ENCODE measurements around the gene STK4.

The STK4 gene

DNA sequence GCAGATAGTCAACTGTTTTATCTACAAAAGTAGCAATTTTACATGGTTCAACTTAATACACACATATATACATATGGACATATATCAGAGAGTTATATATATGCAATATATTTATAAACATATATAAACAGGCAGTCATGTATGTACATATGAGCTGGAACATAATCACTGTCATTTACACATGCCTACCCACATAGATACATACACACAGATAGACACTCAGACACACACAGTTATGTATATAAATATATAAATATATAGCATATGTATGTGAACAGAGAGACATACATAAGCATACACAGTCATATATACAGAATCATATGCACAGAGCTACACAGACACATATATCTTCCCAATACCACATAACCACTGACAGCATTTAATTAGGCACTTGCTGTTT is 146.4 kb downstream of the STK4 start:
- no peak for DNase-seq (ENCODE audit: low read depth)

DNA sequence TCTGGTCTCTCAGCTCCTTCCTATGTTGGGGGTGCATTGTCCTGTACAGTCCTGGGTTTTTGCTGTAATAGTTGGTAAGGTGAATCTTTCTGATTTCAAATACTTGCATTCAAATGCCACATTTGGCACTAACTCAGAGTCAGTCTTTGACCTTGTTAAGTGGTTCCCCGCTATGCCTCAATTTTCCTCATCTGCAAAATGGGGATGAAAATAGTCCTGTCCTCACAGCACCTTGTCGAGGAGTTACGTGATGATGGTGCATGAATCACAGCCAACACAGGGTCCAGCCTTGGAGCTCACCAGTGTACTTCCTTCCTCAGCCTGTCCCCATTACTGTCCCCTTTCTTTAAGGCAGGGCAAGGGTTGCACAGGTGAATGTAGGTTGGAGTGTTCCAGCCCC is 147.6 kb downstream of the STK4 start:
- no peak for DNase-seq (ENCODE audit: low read depth)

DNA sequence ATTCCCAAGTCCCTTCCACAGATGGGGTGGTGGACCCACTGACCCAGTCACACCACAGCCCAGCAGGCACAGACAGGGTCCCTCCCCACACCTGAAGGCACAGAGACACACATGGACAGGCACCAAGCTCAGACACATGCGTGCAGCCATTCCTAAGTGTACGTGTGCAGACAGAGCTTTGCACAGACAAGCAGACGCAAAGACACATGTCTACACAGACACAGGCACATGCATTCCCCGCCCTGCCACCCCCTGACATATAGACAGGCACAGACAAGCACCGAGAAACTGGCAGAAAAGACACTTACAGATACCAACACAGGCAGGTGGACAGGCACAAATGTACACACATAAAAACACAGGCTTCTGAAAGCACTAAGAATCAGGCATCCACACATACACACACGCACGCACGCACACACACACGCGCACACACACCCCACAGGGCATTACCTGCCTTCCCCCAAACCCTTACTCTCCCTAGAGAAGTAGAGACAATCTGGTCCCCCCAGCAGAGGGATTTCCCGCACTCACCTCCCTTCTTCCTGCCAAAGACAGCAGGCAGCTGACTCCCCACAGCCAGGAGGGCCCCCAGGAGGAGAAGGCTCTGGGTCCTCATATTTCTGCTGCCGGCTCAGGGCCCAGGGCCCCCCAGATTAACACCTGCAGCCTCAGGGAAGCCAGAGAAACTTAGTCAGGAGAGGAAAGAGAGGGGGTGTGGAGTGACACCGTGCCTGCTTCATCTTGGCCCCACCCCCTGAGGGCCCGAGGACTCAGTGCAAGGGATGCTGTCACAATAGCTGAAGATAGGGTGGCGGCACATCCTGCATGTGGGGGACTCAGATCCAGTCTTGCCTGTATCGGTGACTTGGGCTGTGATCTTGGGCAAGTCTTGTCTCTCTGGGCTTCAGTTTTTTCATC is 148.4 kb downstream of the STK4 start, which contains the start of gene WFDC5:
Gene WFDC5 (minus strand): TSS at position 710 of the 921 bp plus-strand sequence. CDS start 91 bp downstream, at position 619.
- DNase-seq (ENCODE audit: low read depth), result no peak

DNA sequence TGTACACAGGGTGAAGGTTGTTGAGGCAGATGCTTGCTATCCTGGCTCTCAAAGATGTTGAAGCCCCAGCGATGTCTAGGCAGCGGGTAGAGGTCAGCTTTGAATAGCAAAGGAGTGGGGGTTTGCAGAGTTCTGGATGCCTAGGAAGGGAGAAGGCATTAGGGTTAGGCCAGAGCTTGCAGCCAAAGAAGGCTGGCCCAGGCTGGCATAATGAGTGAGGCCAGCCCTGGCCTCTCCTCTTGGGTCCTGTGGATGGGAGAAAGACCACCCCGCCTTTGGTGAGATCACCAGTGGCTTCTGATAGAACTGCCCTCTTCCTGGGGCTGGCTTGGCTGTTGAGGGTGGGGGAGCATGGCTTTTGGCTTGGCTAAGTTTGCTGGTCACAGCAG is 149.1 kb downstream of the STK4 start:
- DNase-seq (ENCODE audit: low read depth), result no peak

DNA sequence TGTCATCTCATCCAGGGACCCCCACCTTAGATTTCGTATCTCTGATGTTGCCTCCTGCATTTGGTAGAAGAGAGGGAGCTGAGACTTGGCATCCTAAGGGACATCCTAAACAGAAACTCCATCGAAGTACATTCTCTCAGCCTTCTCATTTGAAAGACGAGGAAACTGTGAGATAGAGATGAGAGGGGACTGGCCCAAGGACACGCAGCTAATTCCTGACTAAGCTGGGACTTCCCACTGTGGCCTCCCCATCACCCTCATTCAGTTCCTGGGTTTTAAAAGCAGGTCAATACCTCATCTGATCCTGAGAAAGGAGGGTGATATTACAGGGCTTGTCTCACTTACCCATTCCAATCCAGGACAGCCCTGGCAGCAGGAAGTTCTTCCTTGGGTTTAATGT is 149.5 kb downstream of the STK4 start:
- DNase-seq (ENCODE audit: low read depth), result no peak

DNA sequence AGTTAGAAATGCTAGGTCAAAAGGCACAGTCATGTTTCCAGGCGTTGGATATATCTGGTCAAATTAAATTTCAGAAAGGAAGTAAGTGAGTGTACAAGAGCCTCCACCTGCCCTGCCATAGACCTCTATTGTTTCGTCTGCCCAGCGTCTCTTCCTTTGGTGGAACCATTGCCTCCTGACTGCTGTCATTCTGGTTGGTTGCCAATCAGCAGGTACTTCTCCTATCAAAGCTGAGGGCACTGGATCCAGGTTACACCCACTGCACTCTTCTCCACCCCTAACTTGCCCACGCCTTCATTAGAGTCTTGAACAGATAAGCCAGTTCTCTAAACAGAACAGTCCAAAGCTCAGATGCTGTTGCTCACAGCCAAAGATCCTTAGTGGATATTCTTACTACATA is 151.3 kb downstream of the STK4 start:
- no peak for DNase-seq (ENCODE audit: low read depth)

DNA sequence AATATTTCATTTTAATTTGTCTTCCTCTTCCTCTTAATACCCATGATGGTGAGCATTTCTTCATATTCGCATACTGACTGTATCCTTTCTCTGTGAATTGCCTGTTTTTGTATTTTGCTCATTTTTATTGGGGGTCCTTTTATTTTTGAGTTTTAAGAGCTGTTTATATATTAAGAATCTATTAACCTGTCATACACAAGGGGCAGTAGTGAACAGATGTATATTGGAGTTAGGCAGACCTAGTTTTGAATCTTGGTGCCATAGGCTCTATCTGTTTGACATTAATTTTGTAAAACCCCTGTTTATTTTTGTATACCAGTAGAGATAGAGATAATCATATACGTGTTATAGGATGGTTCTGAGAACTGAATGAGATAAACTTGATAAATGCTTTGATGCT is 151.7 kb downstream of the STK4 start:
- no peak for DNase-seq (ENCODE audit: low read depth)

DNA sequence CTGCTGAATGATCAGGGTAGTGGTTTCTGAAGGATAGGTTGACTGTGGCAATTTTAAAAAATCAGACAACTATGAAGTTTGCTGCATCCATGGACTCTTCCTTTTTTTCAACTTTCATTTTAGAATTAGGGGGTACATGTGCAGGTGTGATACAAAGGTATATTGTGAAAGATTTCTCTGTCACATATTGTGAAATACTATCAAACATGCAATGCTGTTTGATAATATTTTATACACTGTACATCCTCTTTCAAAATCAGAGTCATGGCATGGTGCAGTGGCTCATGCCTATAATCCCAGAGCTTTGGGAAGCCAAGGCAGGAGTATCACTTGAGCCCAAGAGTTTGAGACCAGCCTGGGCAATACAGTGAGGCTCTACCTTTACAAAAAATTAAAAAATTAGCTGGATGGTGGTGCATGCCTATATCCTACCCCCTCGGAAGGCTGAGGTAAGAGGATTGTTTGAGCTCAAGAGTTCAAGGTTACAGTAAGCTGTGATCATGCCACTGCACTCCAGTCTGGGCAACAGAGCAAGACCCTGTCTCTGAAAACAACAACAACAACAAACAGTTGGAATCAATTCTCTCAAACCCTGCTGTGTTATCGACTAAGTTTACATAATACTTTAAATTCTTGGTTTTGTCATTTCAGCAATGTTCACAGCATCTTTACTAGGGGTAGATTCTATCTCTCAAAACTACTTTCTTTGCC is 153.4 kb downstream of the STK4 start:
- no peak for DNase-seq (ENCODE audit: low read depth)

DNA sequence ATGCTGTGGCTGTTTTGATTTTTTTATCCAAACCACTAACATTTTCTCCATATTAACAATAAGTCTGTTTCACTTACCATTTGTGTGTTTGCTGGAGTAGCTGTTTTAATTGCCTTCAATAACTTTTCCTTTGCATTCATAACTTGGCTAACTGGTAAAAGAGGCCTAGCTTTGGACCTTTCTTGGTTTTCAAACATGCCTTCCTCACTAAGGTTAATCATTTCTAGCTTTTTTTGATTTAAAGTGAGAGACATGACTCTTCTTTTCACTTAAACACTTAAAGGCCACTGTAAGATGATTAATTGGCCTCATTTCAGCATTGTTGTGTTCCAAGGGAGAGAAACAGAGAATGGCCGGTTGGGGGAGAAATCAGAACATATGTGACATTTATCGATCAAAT is 155.1 kb downstream of the STK4 start:
- no peak for DNase-seq (ENCODE audit: low read depth)

DNA sequence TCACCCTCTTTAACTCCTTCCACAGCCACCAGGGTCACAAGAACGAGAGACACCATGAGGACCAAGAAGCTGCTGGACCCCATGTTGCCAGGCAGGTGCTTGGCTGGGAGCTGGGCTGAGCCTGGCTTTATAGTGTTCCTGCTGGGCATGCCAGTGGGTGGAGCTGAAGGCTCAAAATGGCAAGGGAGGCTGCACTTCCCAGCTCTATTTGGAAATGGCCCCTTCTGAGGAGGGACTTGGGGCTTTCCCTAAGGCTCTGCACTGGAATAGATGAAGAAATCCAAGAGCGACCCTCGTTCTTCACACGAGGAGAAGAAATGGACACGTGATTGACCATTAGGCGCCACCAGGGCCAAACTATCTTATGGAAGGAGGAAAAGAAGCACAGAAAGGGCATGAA is 158.1 kb downstream of the STK4 start, which contains the start of gene WFDC12:
Gene WFDC12 (minus strand): TSS at position 101 of the 400 bp plus-strand sequence. CDS start 18 bp downstream, at position 83.
- DNase-seq (ENCODE audit: low read depth), result no peak

DNA sequence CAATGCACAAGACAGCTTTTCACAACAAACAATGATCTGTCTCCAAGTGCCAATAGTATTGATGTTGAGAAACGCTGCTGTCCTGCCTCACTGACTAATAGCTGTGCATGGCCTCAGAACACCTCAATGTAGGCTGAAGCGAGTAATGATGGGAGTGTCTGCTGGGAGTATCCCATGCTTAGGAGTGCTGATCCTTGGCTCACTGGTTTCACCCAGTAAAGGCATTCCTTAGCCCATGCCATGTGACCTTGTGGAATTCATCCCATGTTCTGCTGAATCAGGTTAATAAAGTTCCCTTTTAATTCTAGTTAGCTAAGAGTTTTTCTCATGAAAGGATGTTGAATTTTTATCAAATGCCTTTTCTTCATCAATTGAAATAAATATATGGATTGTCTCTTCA is 161.8 kb downstream of the STK4 start:
- DNase-seq (ENCODE audit: low read depth), result peak; percentile 41

All from amniotic epithelial cell (primary cell).